HepG2 (cell line): Measurements from ENCODE around the gene AZI2. TPM values are rescaled to one million over a fixed set of nuclear protein-coding genes. Genes with fewer than 3 reads are reported as not detected.

ENCODE experiments used
- ATAC-seq: fragments of 200-7000 bp; cut with Tn5 transposase; 3 replicates; pipeline ENCODE4 v1.9.1; 2020; ENCODE audit warnings: mild to moderate bottlenecking, moderate library complexity
- BruUV-seq: library from RNA; stranded (reverse); fragments of 400-500 nt; replicated peaks from 2 replicates; lab custom pipeline; 2021; lab: Mats Ljungman, UMichigan
- CTCF ChIA-PET: fragments of 300-600 bp; formaldehyde crosslinking; extraction: SDS; loops from one replicate; lab custom pipeline; 2021; ENCODE audit warnings: low total read pairs, inconsistent platforms, low intra/inter-chr PET ratio; lab: Yijun Ruan, JAX
- POLR2A ChIA-PET: fragments of 350-600 bp; sonication (Branson Sonifier 250); formaldehyde crosslinking; loops from one replicate; lab custom pipeline; 2020; ENCODE audit warnings: antibody characterized with exemption, inconsistent platforms; lab: Yijun Ruan, JAX
- DNase-seq: peaks from one replicate; pipeline ENCODE4 v3.0.0-alpha.2; 2015; ENCODE audit warnings: low spot score
- FAIRE-seq: peaks from 3 replicates; lab custom pipeline; 2011; peaks lifted over from hg19 to GRCh38; lab: Jason Lieb, UNC
- H2AFZ ChIP-seq: one replicate; pipeline ENCODE4 v1.6.1; 2011; ENCODE audit warnings: low read length, inconsistent platforms
- H3K27ac ChIP-seq: fragments of 300-600 bp; 3 replicates; pipeline ENCODE4 v1.8.0; 2011; ENCODE audit warnings: mixed run types, mild to moderate bottlenecking, mixed read lengths, low read length, inconsistent platforms; ENCODE audit not compliant: insufficient read depth; ENCODE audit errors: extremely low read length
- H3K27me3 ChIP-seq, 2 experiments: fragments of 200-600 bp in 1 of 2; 2 replicates in 1 of 2; 3 replicates in 1 of 2; pipeline versions ENCODE4 v1.6.0 to v1.8.0; 2011; ENCODE audit warnings: low read length in 2 of 2, mild to moderate bottlenecking in 2 of 2, moderate library complexity in 2 of 2, inconsistent platforms in 1 of 2; ENCODE audit not compliant: insufficient read depth in 2 of 2, control insufficient read depth in 1 of 2
- H3K36me3 ChIP-seq, 2 experiments: fragments of 200-600 bp in 1 of 2; replicated peaks in 1 of 2; 2 replicates in 1 of 2; 3 replicates in 1 of 2; pipeline versions ENCODE4 v1.5.1 to v1.8.0; 2011; ENCODE audit warnings: low read length in 2 of 2, inconsistent platforms in 1 of 2; ENCODE audit not compliant: insufficient read depth in 2 of 2, control insufficient read depth in 1 of 2
- H3K4me1 ChIP-seq: 2 replicates; pipeline ENCODE4 v1.5.1; 2012; ENCODE audit warnings: low read length, inconsistent platforms; ENCODE audit not compliant: insufficient read depth
- H3K4me2 ChIP-seq: 2 replicates; pipeline ENCODE4 v1.6.0; 2011; ENCODE audit warnings: low read depth, low read length, inconsistent platforms
- H3K4me3 ChIP-seq, 3 experiments: fragments of 200-600 bp in 1 of 3; sonication (generic), shearing (Covaris generic) in 1 of 3; replicated peaks in 1 of 3; 2 replicates each; pipeline ENCODE4 v1.5.1; 2011 to 2016; ENCODE audit warnings: low read length in 3 of 3, inconsistent platforms in 2 of 3, low read depth in 2 of 3, mild to moderate bottlenecking in 2 of 3, control low read depth in 1 of 3, mixed read lengths in 1 of 3; ENCODE audit not compliant: insufficient read depth in 1 of 3
- H3K79me2 ChIP-seq: one replicate; pipeline ENCODE4 v1.6.1; 2011; ENCODE audit warnings: low read length, inconsistent platforms; ENCODE audit not compliant: insufficient read depth
- H3K9ac ChIP-seq: 2 replicates; pipeline ENCODE4 v1.6.0; 2011; ENCODE audit warnings: mild to moderate bottlenecking, low read depth, low read length, inconsistent platforms; ENCODE audit not compliant: insufficient read depth
- H3K9me3 ChIP-seq: 2 replicates; pipeline ENCODE4 v1.5.1; 2012; ENCODE audit warnings: mild to moderate bottlenecking, low read length
- H4K20me1 ChIP-seq: 2 replicates; pipeline ENCODE4 v1.6.0; 2011; ENCODE audit warnings: inconsistent platforms, mild to moderate bottlenecking, low read length, moderate library complexity; ENCODE audit not compliant: insufficient read depth
- ARID3A ChIP-seq: IDR thresholded peaks from 2 replicates; pipeline ENCODE4 v1.6.1; 2012; ENCODE audit warnings: low read depth, low read length, improper control_type of control experiment
- ATAD3A ChIP-seq: sonication (generic); formaldehyde crosslinking; IDR thresholded peaks from 2 replicates; pipeline ENCODE4 v1.4.0; 2020; ENCODE audit warnings: missing genetic modification reagents
- CEBPZ ChIP-seq: IDR thresholded peaks from 2 replicates; pipeline ENCODE4 v1.6.1; 2012; ENCODE audit warnings: low read length, improper control_type of control experiment
- MBNL3 ChIP-seq: fragments of 250-450 bp; sonication (Bioruptor Pico); conservative IDR thresholded peaks from 2 replicates; pipeline ENCODE4 v1.8.0; 2022; ENCODE audit warnings: mild to moderate bottlenecking, inconsistent platforms
- SCMH1 ChIP-seq: sonication (generic); formaldehyde crosslinking; IDR thresholded peaks from 2 replicates; pipeline ENCODE4 v1.9.0; 2021; ENCODE audit warnings: missing genetic modification reagents, mild to moderate bottlenecking, borderline replicate concordance
- SMAD3 ChIP-seq: sonication (generic); formaldehyde crosslinking; IDR thresholded peaks from 2 replicates; pipeline ENCODE4 v1.4.0; 2020; ENCODE audit warnings: missing genetic modification reagents
- SRY ChIP-seq: sonication (generic); formaldehyde crosslinking; IDR thresholded peaks from 2 replicates; pipeline ENCODE4 v1.8.0; 2022; ENCODE audit warnings: mild to moderate bottlenecking, missing genetic modification reagents
- THYN1 ChIP-seq: sonication (generic); formaldehyde crosslinking; IDR thresholded peaks from 2 replicates; pipeline ENCODE4 v1.8.1; 2023; ENCODE audit warnings: low read depth, mild to moderate bottlenecking, moderate library complexity, missing genetic modification reagents, borderline replicate concordance
- ZNF605 ChIP-seq: sonication (generic); formaldehyde crosslinking; IDR thresholded peaks from 2 replicates; pipeline ENCODE4 v1.8.0; 2022; ENCODE audit warnings: mild to moderate bottlenecking, missing genetic modification reagents
- ZNF615 ChIP-seq: sonication (generic); formaldehyde crosslinking; IDR thresholded peaks from 2 replicates; pipeline ENCODE4 v1.5.0; 2020; ENCODE audit warnings: mild to moderate bottlenecking, missing genetic modification reagents, borderline replicate concordance
- ZNF672 ChIP-seq: sonication (generic); formaldehyde crosslinking; IDR thresholded peaks from 2 replicates; pipeline ENCODE4 v1.8.1; 2022; ENCODE audit warnings: missing genetic modification reagents
- WGBS: methylation state at CpG from one replicate; pipeline ENCODE4 v1.1.6; 2017; ENCODE audit warnings: low lambda C conversion rate; 5-methylcytosine and 5-hydroxymethylcytosine counted together
- in situ Hi-C: cut with HindIII; loops from 2 replicates; pipeline ENCODE4 v1.10.0; 2017; ENCODE audit warnings: low pct_unique_long_range_greater_than_20kb; ENCODE audit not compliant: extremely low pct_ligation_motif_present
- intact Hi-C: fragments of 100-400 bp; cut with micrococcal nuclease; formaldehyde crosslinking; loops from one replicate; pipeline ENCODE4 v1.10.0; 2022; ENCODE audit not compliant: unreplicated experiment
- polyA plus RNA-seq, 8 experiments: library from polyadenylated mRNA; depleted of rRNA in 3 of 8; stranded (reverse) in 7 of 8; unstranded in 1 of 8; fragments of >200 nt; fragmentation: Illumina TruSeq in 4 of 8; extraction: Trizol in 4 of 8; gene quantifications; 2 replicates each; pipeline versions ENCODE4 v1.2.1 to v1.2.3, GENCODE V29; 2011 to 2016; ENCODE audit warnings: low read depth in 4 of 8, missing spikeins in 1 of 8, mixed read lengths in 1 of 8; ENCODE audit not compliant: insufficient read depth in 1 of 8
- total RNA-seq, 5 experiments: library from RNA; depleted of rRNA; stranded (reverse); fragments of >200 nt; fragmentation: Illumina TruSeq; extraction: Trizol; gene quantifications; 2 replicates each; pipeline ENCODE4 v1.2.3, GENCODE V29; 2016; ENCODE audit warnings: low read depth in 1 of 5

The AZI2 gene
- total and polyA plus RNA-seq, 2 of the 13 experiments (the other 11 are each of a cell fraction or from before 2014, with no cell fraction given) = 43.7 to 49.8 TPM

GRCh38 chr3:28326458-28326926 lies 22.1 kb downstream of the AZI2 start:
- no peak for ATAC-seq
- no peak overlapping the region for H3K4me2 ChIP-seq
- H3K9me3 ChIP-seq = no peaks in the 10 kb centered on the region
- CTCF ChIA-PET = no interaction called here
- H3K79me2 ChIP-seq = no peaks in the 10 kb centered on the region
- no peaks in the 10 kb centered on the region; the same call in 1 of the 2 replicates for H4K20me1 ChIP-seq
- H3K4me3 ChIP-seq = no peak overlapping the region
- no peaks in the 10 kb centered on the region for H3K27me3 ChIP-seq
- no peak overlapping the region for H3K9ac ChIP-seq
- TF ChIP-seq ARID3A = no peak
- TF ChIP-seq SCMH1 (CRISPR knock-in tag) = no peak
- no peak for TF ChIP-seq SMAD3 (CRISPR knock-in tag)
- TF ChIP-seq SRY = no peak
- POLR2A ChIA-PET = interaction anchor here (0.7 to 1.7 kb wide), 2 partner anchors 22 to 142 kb away, joined by 4 to 6 read pairs; partner anchors contain the start of genes AZI2 and ZCWPW2
- in situ Hi-C loops = no loop called here
- no peak overlapping the region for H3K27ac ChIP-seq
- no peak for DNase-seq
- intact Hi-C loops = loop anchor here (2.0 to 10.0 kb wide), 4 partner anchors 84 to 412 kb away; partner anchors contain the start of gene CMC1
- H3K4me1 ChIP-seq = peaks cover 36% of the 10 kb centered on the region
- BruUV-seq = no TSS peak
- H3K36me3 ChIP-seq = peaks cover 0 to 10% of the 10 kb centered on the region in 2 experiments; a peak in 3 of 5 replicates
- no peak overlapping the region for H2AFZ ChIP-seq
- WGBS = 94% methylated on average over 2 of the region's 2 CpGs
- no peak for FAIRE-seq

- H3K9ac ChIP-seq = no peak overlapping the region
- no peak overlapping the region for H3K27ac ChIP-seq
- no TSS peak for BruUV-seq
- ChIA-PET CTCF (no interaction called here), POLR2A (interaction anchor here (1.2 kb wide), 1 partner anchor 26 kb away, joined by 5 read pairs; the partner anchor contains the start of genes AZI2 and ZCWPW2)
- DNase-seq = no peak
- H3K9me3 ChIP-seq = no peaks in the 10 kb centered on the region
- no peak for FAIRE-seq
- ATAC-seq = no peak
- intact Hi-C loops (loop anchor here (10.0 kb wide), 2 partner anchors 248 to 408 kb away; no protein-coding TSS in a partner anchor), in situ Hi-C loops (loop anchor here (5.0 kb wide), 1 partner anchor 610 kb away; no protein-coding TSS in a partner anchor)
- WGBS = 95% methylated on average over 1 of the region's 1 CpG
- no peak overlapping the region for H3K4me2 ChIP-seq
- H2AFZ ChIP-seq = no peak overlapping the region
- H3K79me2 ChIP-seq = no peaks in the 10 kb centered on the region
- no peak overlapping the region for H3K4me3 ChIP-seq
- no peaks in the 10 kb centered on the region; the same call in 1 of the 2 replicates for H4K20me1 ChIP-seq
- no peaks in the 10 kb centered on the region for H3K27me3 ChIP-seq
- peaks cover 0 to 7% of the 10 kb centered on the region in 2 experiments; a peak in 3 of 5 replicates for H3K36me3 ChIP-seq
- peaks cover 53% of the 10 kb centered on the region for H3K4me1 ChIP-seq
- TF ChIP-seq THYN1 (CRISPR knock-in tag) = no peak
- TF ChIP-seq ZNF605 (CRISPR knock-in tag) = no peak
- no peak for TF ChIP-seq MBNL3 (CRISPR knock-in tag)
- TF ChIP-seq ATAD3A (CRISPR knock-in tag) = no peak
- TF ChIP-seq ZNF615 (CRISPR knock-in tag) = no peak
- TF ChIP-seq CEBPZ = no peak
- TF ChIP-seq ZNF672 (CRISPR knock-in tag) = no peak
Measured at GRCh38 chr3:28322464-28322863, 26.2 kb downstream of the AZI2 start.
